LNCAP (cell line): ENCODE measurements around the gene NRP1.

Experiments
- TF ChIP-seq, protein P1 (sequence below): fragments of 450-650 bp; IDR thresholded peaks from 2 replicates; pipeline ENCODE4 v1.5.1; 2017; ENCODE audit warnings: mild to moderate bottlenecking

Gene NRP1

DNA sequence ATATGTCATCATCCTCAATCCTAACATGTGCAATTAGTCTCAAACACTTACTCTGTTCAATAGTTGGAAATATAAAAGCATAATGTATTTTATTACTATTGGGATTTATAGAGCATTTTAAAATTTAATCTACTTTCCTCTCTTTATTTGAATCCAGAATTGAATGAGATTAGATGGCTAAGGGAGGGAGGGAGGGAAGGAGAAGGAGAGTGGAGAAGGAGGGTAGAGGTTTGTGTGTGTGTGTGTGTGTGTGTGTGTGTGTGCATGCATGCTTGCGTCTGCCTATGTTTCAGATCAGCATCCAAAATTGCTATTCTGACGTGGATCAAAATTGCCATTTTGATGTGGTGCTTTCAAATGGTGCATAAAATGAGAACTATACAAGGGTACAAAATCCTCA lies 90.8 kb downstream of the NRP1 start:
- TF ChIP-seq, protein P1, sequence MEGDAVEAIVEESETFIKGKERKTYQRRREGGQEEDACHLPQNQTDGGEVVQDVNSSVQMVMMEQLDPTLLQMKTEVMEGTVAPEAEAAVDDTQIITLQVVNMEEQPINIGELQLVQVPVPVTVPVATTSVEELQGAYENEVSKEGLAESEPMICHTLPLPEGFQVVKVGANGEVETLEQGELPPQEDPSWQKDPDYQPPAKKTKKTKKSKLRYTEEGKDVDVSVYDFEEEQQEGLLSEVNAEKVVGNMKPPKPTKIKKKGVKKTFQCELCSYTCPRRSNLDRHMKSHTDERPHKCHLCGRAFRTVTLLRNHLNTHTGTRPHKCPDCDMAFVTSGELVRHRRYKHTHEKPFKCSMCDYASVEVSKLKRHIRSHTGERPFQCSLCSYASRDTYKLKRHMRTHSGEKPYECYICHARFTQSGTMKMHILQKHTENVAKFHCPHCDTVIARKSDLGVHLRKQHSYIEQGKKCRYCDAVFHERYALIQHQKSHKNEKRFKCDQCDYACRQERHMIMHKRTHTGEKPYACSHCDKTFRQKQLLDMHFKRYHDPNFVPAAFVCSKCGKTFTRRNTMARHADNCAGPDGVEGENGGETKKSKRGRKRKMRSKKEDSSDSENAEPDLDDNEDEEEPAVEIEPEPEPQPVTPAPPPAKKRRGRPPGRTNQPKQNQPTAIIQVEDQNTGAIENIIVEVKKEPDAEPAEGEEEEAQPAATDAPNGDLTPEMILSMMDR, result no peak

GRCh38 chr10:33242931-33243330 lies 91.5 kb downstream of the NRP1 start:
- TF ChIP-seq, protein P1, result no peak

GRCh38 chr10:33241351-33241750 lies 93.1 kb downstream of the NRP1 start:
- TF ChIP-seq, protein P1, result no peak

DNA sequence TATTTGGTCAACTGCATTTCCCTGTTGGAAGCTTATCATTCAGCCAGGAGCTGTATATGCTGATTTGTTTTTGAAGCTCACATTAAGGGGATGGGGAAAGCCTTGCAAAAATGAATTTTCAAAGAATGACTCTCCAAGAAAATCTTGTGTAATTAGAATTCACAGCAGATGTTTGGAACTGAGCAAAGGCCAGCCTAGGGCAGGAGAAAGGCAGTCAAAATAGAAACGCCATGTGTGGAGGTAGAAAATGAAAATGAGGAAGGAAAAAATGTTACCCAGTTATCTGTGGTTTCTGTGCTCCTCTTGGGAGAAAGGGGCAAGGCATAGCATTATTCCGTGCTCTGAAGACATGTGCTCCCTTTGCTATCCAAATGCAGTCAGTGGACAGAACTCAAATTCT lies 93.5 kb downstream of the NRP1 start:
- TF ChIP-seq, protein P1, result no peak

DNA sequence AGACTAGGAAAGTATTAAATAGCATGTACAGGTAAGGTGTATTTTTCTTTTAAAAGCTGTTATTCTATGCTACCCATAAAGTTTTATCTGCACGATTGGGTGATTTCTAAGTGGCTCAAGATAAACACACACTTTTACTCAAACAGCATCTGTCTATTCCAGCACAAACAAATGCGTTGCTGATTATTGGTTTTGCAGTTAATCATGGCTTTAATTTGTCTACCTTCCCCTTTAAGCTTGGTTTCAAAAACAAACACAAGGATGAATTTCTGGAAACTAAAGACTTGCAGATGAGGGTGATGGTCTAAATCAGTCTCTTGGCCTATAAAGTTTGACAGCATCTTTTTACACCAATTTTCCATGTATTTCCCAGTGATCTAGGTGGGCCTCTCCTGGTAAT lies 94.2 kb downstream of the NRP1 start:
- TF ChIP-seq, protein P1, result no peak

- TF ChIP-seq, protein P1, result no peak
Measured at GRCh38 chr10:33239257-33239656, 95.2 kb downstream of the NRP1 start.

DNA sequence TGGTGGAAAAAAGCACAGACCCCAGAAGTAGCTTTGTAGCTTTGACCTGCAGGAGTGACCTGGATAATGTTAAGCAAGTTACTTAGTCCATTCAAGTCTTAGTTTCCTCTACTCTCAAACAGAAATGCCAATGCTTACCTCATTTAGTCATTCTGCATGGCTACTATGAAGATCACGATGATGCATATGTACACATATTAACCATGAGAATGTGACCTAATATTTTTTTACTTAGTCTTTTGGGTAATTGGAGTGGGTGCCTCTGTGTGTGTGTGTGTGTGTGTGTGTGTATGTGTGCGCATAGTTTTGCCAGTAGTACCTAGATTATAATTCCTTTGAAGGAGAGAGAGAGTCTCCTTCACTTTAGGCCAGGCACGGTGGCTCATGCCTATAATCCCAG lies 95.8 kb downstream of the NRP1 start:
- TF ChIP-seq, protein P1, result no peak
